Measurements from ENCODE around the gene DNAL1.
A peak's percentile ranks its signal among the peaks of the same experiment; 100 is the strongest.

Gene DNAL1

DNA sequence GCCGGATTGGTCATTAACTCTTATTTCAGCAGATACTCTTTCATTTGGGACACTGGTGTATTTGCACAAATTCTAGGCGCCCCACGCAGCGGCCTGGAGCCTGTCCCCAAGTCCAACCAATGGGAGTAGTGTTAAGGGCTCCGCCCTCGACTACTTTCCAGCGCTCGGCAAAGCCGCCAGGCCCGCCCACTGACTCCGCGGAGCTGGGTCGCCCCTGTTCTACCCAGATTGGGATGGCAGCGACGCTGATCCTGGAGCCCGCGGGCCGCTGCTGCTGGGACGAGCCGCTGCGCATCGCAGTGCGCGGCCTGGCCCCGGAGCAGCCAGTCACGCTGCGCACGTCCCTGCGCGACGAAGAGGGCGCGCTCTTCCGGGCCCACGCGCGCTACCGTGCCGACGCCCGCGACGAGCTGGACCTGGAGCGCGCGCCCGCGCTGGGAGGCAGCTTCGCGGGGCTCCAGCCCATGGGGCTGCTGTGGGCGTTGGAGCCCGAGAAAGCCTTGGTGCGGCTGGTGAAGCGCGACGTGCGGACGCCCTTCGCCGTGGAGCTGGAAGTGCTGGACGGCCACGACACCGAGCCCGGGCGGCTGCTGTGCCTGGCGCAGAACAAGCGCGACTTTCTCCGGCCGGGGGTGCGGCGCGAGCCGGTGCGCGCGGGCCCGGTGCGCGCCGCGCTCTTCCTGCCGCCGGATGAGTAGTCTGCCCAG, 32.3 kb upstream of the DNAL1 start, which contains the start of gene ACOT6:
Gene ACOT6 (plus strand): TSS at position 179 of the 707 bp plus-strand sequence. CDS start 55 bp downstream, at position 234.
- peak within 1 kb of the TSS; percentile 81 for H3K4me2 ChIP-seq (ENCODE audit: low read depth, low read length, poor library complexity, severe bottlenecking)
- no peaks in the 10 kb centered on the region for H3K9me3 ChIP-seq (ENCODE audit: insufficient read depth, low read depth, low read length)
- H3K27me3 ChIP-seq (ENCODE audit: insufficient read depth, low read length, poor library complexity, severe bottlenecking), result peaks cover 9% of the 10 kb centered on the region
- H2AFZ ChIP-seq (ENCODE audit: low read length), result peak within 1 kb of the TSS; percentile 96
- no peaks in the 10 kb centered on the region for H3F3A ChIP-seq (ENCODE audit: low read depth)
- H3K36me3 ChIP-seq (ENCODE audit: insufficient read depth, low read length), result no peaks in the 10 kb centered on the region
- H3K4me1 ChIP-seq (ENCODE audit: insufficient read depth, low read length, poor library complexity, severe bottlenecking), result peaks cover 4% of the 10 kb centered on the region
- H3K4me3 ChIP-seq (ENCODE audit: low read length, poor library complexity, severe bottlenecking), result peak within 1 kb of the TSS; percentile 75
- H3K9me2 ChIP-seq (replicated peaks; ENCODE audit: low read depth, low read length), result no peaks in the 10 kb centered on the region
- peak within 1 kb of the TSS; percentile 28 for H3K9ac ChIP-seq (ENCODE audit: low read depth, low read length, poor library complexity, severe bottlenecking)
- TF ChIP-seq EZH2phosphoT487 (IDR thresholded peaks at IDR 0.05; ENCODE audit: borderline replicate concordance) (no peak), CTCF (conservative IDR thresholded peaks at IDR 0.05; ENCODE audit: low read length) (no peak)
- H3K79me2 ChIP-seq (ENCODE audit: insufficient read depth, low read length), result no peaks in the 10 kb centered on the region
- H4K20me1 ChIP-seq (ENCODE audit: insufficient read depth, low read length, poor library complexity, severe bottlenecking), result no peaks in the 10 kb centered on the region

GRCh38 chr14:73613046-73613383, 31.8 kb upstream of the DNAL1 start:
- Histone ChIP-seq H3F3A (ENCODE audit: low read depth) (no peaks in the 10 kb centered on the region), H3K36me3 (ENCODE audit: insufficient read depth, low read length) (no peaks in the 10 kb centered on the region), H3K4me1 (ENCODE audit: insufficient read depth, low read length, poor library complexity, severe bottlenecking) (peaks cover 4% of the 10 kb centered on the region), H3K9me2 (replicated peaks; ENCODE audit: low read depth, low read length) (no peaks in the 10 kb centered on the region), H4K20me1 (ENCODE audit: insufficient read depth, low read length, poor library complexity, severe bottlenecking) (no peaks in the 10 kb centered on the region), H3K9ac (ENCODE audit: low read depth, low read length, poor library complexity, severe bottlenecking) (peak overlapping the region; percentile 28), H2AFZ (ENCODE audit: low read length) (peak overlapping the region; percentile 96), H3K27me3 (ENCODE audit: insufficient read depth, low read length, poor library complexity, severe bottlenecking) (peaks cover 9% of the 10 kb centered on the region), H3K9me3 (ENCODE audit: insufficient read depth, low read depth, low read length) (no peaks in the 10 kb centered on the region), H3K79me2 (ENCODE audit: insufficient read depth, low read length) (no peaks in the 10 kb centered on the region), H3K4me3 (ENCODE audit: low read length, poor library complexity, severe bottlenecking) (peak overlapping the region; percentile 75), H3K4me2 (ENCODE audit: low read depth, low read length, poor library complexity, severe bottlenecking) (peak overlapping the region; percentile 81)
- TF ChIP-seq EZH2phosphoT487 (IDR thresholded peaks at IDR 0.05; ENCODE audit: borderline replicate concordance) (no peak), CTCF (conservative IDR thresholded peaks at IDR 0.05; ENCODE audit: low read length) (no peak)

GRCh38 chr14:73613419-73613963, 31.3 kb upstream of the DNAL1 start:
- Histone ChIP-seq H3K9ac (ENCODE audit: low read depth, low read length, poor library complexity, severe bottlenecking) (no peak overlapping the region), H3F3A (ENCODE audit: low read depth) (no peaks in the 10 kb centered on the region), H3K9me2 (replicated peaks; ENCODE audit: low read depth, low read length) (no peaks in the 10 kb centered on the region), H3K9me3 (ENCODE audit: insufficient read depth, low read depth, low read length) (no peaks in the 10 kb centered on the region), H3K79me2 (ENCODE audit: insufficient read depth, low read length) (no peaks in the 10 kb centered on the region), H3K4me3 (ENCODE audit: low read length, poor library complexity, severe bottlenecking) (peak overlapping the region; percentile 75), H3K4me2 (ENCODE audit: low read depth, low read length, poor library complexity, severe bottlenecking) (peak overlapping the region; percentile 81), H4K20me1 (ENCODE audit: insufficient read depth, low read length, poor library complexity, severe bottlenecking) (no peaks in the 10 kb centered on the region), H2AFZ (ENCODE audit: low read length) (peak overlapping the region; percentile 96), H3K36me3 (ENCODE audit: insufficient read depth, low read length) (no peaks in the 10 kb centered on the region), H3K4me1 (ENCODE audit: insufficient read depth, low read length, poor library complexity, severe bottlenecking) (peaks cover 4% of the 10 kb centered on the region), H3K27me3 (ENCODE audit: insufficient read depth, low read length, poor library complexity, severe bottlenecking) (peaks cover 9% of the 10 kb centered on the region)
- no peak for TF ChIP-seq CTCF (conservative IDR thresholded peaks at IDR 0.05; ENCODE audit: low read length)
- TF ChIP-seq EZH2phosphoT487 (IDR thresholded peaks at IDR 0.05; ENCODE audit: borderline replicate concordance), result no peak
